ENCODE data around the gene ARHGAP23. TPM values are rescaled to one million over a fixed set of nuclear protein-coding genes. Genes with fewer than 3 reads are reported as not detected.

Gene ARHGAP23
- 10 to 100 TPM in 11 of 12 donors, not detected in 1; 23.7 to 49.5 (median 33.9) TPM for polyA plus RNA-seq (ENCODE audit: insufficient read length in 12 of 12)
- long read RNA-seq, donor 1 = 0 reads
- long read RNA-seq, donor 2 = 0 reads
- long read RNA-seq, donor 3, partial matches to known transcripts = 0 of 1 reads
- long read RNA-seq, donor 3, other reads (novel, unspliced or antisense) = 0 of 1 reads
- long read RNA-seq, donor 4, partial matches to known transcripts = 0 of 1 reads
- long read RNA-seq, donor 4, other reads (novel, unspliced or antisense) = 0 of 1 reads
- long read RNA-seq, donor 5 = 0 reads
- long read RNA-seq, donor 6 = 0 reads
- long read RNA-seq, donor 7 = 0 reads
- long read RNA-seq, donor 8 = 0 reads
- long read RNA-seq, donor 9 = 0 reads
- long read RNA-seq, donor 10, full-length matches to known transcripts = 2 of 2 reads
- long read RNA-seq, donor 10, partial matches to known transcripts = 0 of 2 reads
- long read RNA-seq, donor 10, other reads (novel, unspliced or antisense) = 0 of 2 reads
- long read RNA-seq, donor 11, partial matches to known transcripts = 9 of 9 reads
- long read RNA-seq, donor 11, other reads (novel, unspliced or antisense) = 0 of 9 reads

- DNase-seq = no peak
Measured at GRCh38 chr17:38428112-38428642, at the start of gene ARHGAP23. Gene ARHGAP23, plus strand, starts transcription at chr17:38428464. Its CDS starts 22 bp downstream, at chr17:38428486.

- no peak for DNase-seq
Measured at GRCh38 chr17:38379448-38379847, 48.8 kb upstream of the ARHGAP23 start.

GRCh38 chr17:38395090-38395489, 33.2 kb upstream of the ARHGAP23 start:
- no peak for DNase-seq

GRCh38 chr17:38397227-38397626, 31.0 kb upstream of the ARHGAP23 start:
- no peak for DNase-seq

- no peak for DNase-seq
Measured at GRCh38 chr17:38400286-38400685, 28.0 kb upstream of the ARHGAP23 start.

- no peak for DNase-seq
Measured at GRCh38 chr17:38401459-38401858, 26.8 kb upstream of the ARHGAP23 start.

- no peak for DNase-seq
Measured at GRCh38 chr17:38402897-38403296, 25.4 kb upstream of the ARHGAP23 start.

- no peak for DNase-seq
Measured at GRCh38 chr17:38403491-38403890, 24.8 kb upstream of the ARHGAP23 start.

- DNase-seq = no peak
Measured at GRCh38 chr17:38404174-38404943, 23.9 kb upstream of the ARHGAP23 start.

GRCh38 chr17:38405654-38406053, 22.6 kb upstream of the ARHGAP23 start:
- DNase-seq = no peak

- DNase-seq = no peak
Measured at GRCh38 chr17:38410201-38410600, 18.1 kb upstream of the ARHGAP23 start.

- no peak for DNase-seq
Measured at GRCh38 chr17:38415250-38416194, 12.7 kb upstream of the ARHGAP23 start.

- no peak for DNase-seq
Measured at GRCh38 chr17:38416840-38417209, 11.4 kb upstream of the ARHGAP23 start.

GRCh38 chr17:38417210-38417951, 10.9 kb upstream of the ARHGAP23 start:
- no peak for DNase-seq

GRCh38 chr17:38418062-38418692, 10.1 kb upstream of the ARHGAP23 start:
- no peak for DNase-seq

GRCh38 chr17:38418693-38419507, 9.4 kb upstream of the ARHGAP23 start:
- DNase-seq = no peak

GRCh38 chr17:38419508-38419981, 8.7 kb upstream of the ARHGAP23 start:
- no peak for DNase-seq

- DNase-seq = no peak
Measured at GRCh38 chr17:38420518-38420917, 7.7 kb upstream of the ARHGAP23 start.

Measured in muscle of arm (tissue), 14 donors.